Panc1 (cell line): ENCODE results near the gene CHST5. TPM values are rescaled to one million over a fixed set of nuclear protein-coding genes. Genes with fewer than 3 reads are reported as not detected.
"Not testable (repeated sequence)": the region's sequence is repeated elsewhere in the genome, so short reads cannot be mapped to it uniquely, and the experiment has no call there.

Source experiments
- ATAC-seq: fragments of 200-7000 bp; cut with Tn5 transposase; 2 replicates; pipeline ENCODE4 v1.9.1; 2020; ENCODE audit warnings: mild to moderate bottlenecking, moderate library complexity
- BruUV-seq: library from RNA; stranded (reverse); fragments of 400-500 nt; replicated peaks from 2 replicates; lab custom pipeline; 2021; lab: Mats Ljungman, UMichigan
- CTCF ChIA-PET: fragments of 300-600 bp; sonication (Branson Sonifier 250); formaldehyde crosslinking; loops from one replicate; lab custom pipeline; 2022; ENCODE audit warnings: antibody characterized with exemption; lab: Charles Lee
- POLR2A ChIA-PET: fragments of 300-600 bp; sonication (Branson Sonifier 250); formaldehyde crosslinking; loops from one replicate; lab custom pipeline; 2022; ENCODE audit warnings: antibody characterized with exemption; lab: Charles Lee
- DNase-seq: peaks from one replicate; pipeline ENCODE4 v3.0.0-alpha.2; 2010; ENCODE audit warnings: low read depth, low spot score
- H3K27ac ChIP-seq: 2 replicates; pipeline ENCODE4 v1.5.1; 2011; ENCODE audit warnings: mild to moderate bottlenecking, low read length, inconsistent platforms
- H3K27me3 ChIP-seq: fragments of 200-500 bp; sonication (Bioruptor generic); 2 replicates; pipeline ENCODE4 v1.6.0; 2014; ENCODE audit warnings: low read length, inconsistent platforms; ENCODE audit not compliant: control insufficient read depth, insufficient read depth
- H3K36me3 ChIP-seq: fragments of 200-500 bp; sonication (Bioruptor generic); 2 replicates; pipeline ENCODE4 v1.5.1; 2014; ENCODE audit warnings: inconsistent platforms, mild to moderate bottlenecking, low read length, moderate library complexity; ENCODE audit not compliant: control insufficient read depth, insufficient read depth
- H3K4me1 ChIP-seq: 2 replicates; pipeline ENCODE4 v1.5.1; 2011; ENCODE audit warnings: inconsistent platforms, mild to moderate bottlenecking, low read length, moderate library complexity; ENCODE audit not compliant: control insufficient read depth, insufficient read depth
- H3K4me3 ChIP-seq, 2 experiments: 2 replicates each; pipeline ENCODE4 v1.5.1; 2011 to 2012; ENCODE audit warnings: low read depth in 2 of 2, low read length in 2 of 2, mild to moderate bottlenecking in 2 of 2, inconsistent platforms in 1 of 2, moderate library complexity in 1 of 2
- H3K9me3 ChIP-seq: fragments of 200-500 bp; sonication (Bioruptor generic); 2 replicates; pipeline ENCODE4 v1.5.1; 2014; ENCODE audit warnings: low read depth, mild to moderate bottlenecking, inconsistent platforms, low read length, moderate library complexity; ENCODE audit not compliant: control insufficient read depth, insufficient read depth
- POLR2AphosphoS5 ChIP-seq: IDR thresholded peaks from 2 replicates; pipeline ENCODE4 v1.6.1; 2012; ENCODE audit warnings: mild to moderate bottlenecking, low read depth, low read length, moderate library complexity
- REST ChIP-seq, 2 experiments: IDR thresholded peaks; 2 replicates each; pipeline ENCODE4 v1.6.1; 2011 to 2012; ENCODE audit warnings: low read depth in 2 of 2, control low read depth in 1 of 2, low read length in 1 of 2, mild to moderate bottlenecking in 1 of 2, moderate library complexity in 1 of 2; ENCODE audit not compliant: insufficient read depth in 1 of 2
- SIN3A ChIP-seq: IDR thresholded peaks from 2 replicates; pipeline ENCODE4 v1.6.1; 2012; ENCODE audit warnings: low read depth, mild to moderate bottlenecking, low read length, moderate library complexity, borderline replicate concordance; ENCODE audit not compliant: insufficient read depth
- TCF7L2 ChIP-seq: IDR thresholded peaks from 2 replicates; pipeline ENCODE4 v1.6.1; 2011; ENCODE audit warnings: mild to moderate bottlenecking, low read depth, low read length, inconsistent platforms
- in situ Hi-C: cut with HindIII; loops from 2 replicates; pipeline ENCODE4 v1.10.0; 2016; ENCODE audit warnings: low sequenced_read_pairs, low pct_unique_long_range_greater_than_20kb
- intact Hi-C: fragments of 100-400 bp; cut with micrococcal nuclease; formaldehyde crosslinking; loops from one replicate; pipeline ENCODE4 v1.10.0; 2022; ENCODE audit not compliant: unreplicated experiment
- total RNA-seq: library from RNA; stranded (reverse); gene quantifications from one replicate; pipeline ENCODE4 v1.2.1, GENCODE V29; 2021; ENCODE audit not compliant: unreplicated experiment
- TF ChIP-seq, protein P1 (sequence below): fragments of 450-650 bp; IDR thresholded peaks from 2 replicates; pipeline ENCODE4 v1.5.1; 2017; ENCODE audit warnings: mild to moderate bottlenecking

Gene CHST5
- total RNA-seq, 1 experiment from 2014 or later = 0.15 TPM

GRCh38 chr16:75502916-75503605 is 32.8 kb downstream of the CHST5 start:
- ATAC-seq (no peak), DNase-seq (no peak)
- POLR2A ChIA-PET = no interaction called here
- no peak overlapping the region for H3K4me3 ChIP-seq
- H3K36me3 ChIP-seq = no peaks in the 10 kb centered on the region
- BruUV-seq = no TSS peak
- no peaks in the 10 kb centered on the region for H3K9me3 ChIP-seq
- H3K27ac ChIP-seq = no peak overlapping the region
- in situ Hi-C loops = no loop called here
- TF ChIP-seq SIN3A = no peak
- TF ChIP-seq TCF7L2 = no peak
- no peak for TF ChIP-seq REST (IDR thresholded peaks at IDR 0.05; ENCODE audit: insufficient read depth in 1 of 2, low read depth in 2 of 2, low read length in 1 of 2)
- TF ChIP-seq, protein P1, sequence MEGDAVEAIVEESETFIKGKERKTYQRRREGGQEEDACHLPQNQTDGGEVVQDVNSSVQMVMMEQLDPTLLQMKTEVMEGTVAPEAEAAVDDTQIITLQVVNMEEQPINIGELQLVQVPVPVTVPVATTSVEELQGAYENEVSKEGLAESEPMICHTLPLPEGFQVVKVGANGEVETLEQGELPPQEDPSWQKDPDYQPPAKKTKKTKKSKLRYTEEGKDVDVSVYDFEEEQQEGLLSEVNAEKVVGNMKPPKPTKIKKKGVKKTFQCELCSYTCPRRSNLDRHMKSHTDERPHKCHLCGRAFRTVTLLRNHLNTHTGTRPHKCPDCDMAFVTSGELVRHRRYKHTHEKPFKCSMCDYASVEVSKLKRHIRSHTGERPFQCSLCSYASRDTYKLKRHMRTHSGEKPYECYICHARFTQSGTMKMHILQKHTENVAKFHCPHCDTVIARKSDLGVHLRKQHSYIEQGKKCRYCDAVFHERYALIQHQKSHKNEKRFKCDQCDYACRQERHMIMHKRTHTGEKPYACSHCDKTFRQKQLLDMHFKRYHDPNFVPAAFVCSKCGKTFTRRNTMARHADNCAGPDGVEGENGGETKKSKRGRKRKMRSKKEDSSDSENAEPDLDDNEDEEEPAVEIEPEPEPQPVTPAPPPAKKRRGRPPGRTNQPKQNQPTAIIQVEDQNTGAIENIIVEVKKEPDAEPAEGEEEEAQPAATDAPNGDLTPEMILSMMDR = no peak
- no peak for TF ChIP-seq POLR2AphosphoS5
- no peaks in the 10 kb centered on the region for H3K27me3 ChIP-seq
- CTCF ChIA-PET = interaction anchor here (0.6 kb wide), 1 partner anchor 31 kb away, joined by 11 read pairs; no protein-coding TSS in a partner anchor
- intact Hi-C loops = no loop called here
- H3K4me1 ChIP-seq = no peaks in the 10 kb centered on the region

GRCh38 chr16:75501820-75502219 is 34.1 kb downstream of the CHST5 start:
- ATAC-seq, H3K36me3 ChIP-seq, H3K9me3 ChIP-seq, POLR2A ChIA-PET, H3K4me1 ChIP-seq, intact Hi-C loops, DNase-seq, BruUV-seq, H3K27ac ChIP-seq, H3K4me3 ChIP-seq, CTCF ChIA-PET, H3K27me3 ChIP-seq, in situ Hi-C loops: not testable (repeated sequence)

DNA sequence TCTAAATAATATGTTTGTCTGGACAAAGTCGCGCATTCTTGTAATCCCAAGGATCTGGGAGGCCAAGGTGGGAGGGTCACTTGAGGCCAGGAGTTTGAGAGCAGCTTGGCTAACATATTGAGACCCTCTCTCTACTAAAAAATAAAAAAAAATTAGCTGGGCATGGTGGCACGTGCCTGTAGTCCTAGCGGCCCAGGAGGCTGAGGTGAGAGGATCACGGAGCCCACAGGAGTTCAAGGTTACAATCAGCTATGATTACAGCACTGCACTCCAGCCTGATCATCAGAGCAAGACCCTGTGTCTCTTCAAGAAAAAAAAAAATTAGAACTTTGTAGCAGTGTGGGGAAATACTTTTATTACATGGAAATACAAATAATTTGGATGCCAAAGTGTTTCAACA is 34.5 kb downstream of the CHST5 start:
- Histone ChIP-seq H3K27ac (no peak overlapping the region), H3K36me3 (no peaks in the 10 kb centered on the region), H3K4me1 (no peaks in the 10 kb centered on the region), H3K9me3 (no peaks in the 10 kb centered on the region), H3K27me3 (no peaks in the 10 kb centered on the region), H3K4me3 (no peak overlapping the region)
- ChIA-PET CTCF (no interaction called here), POLR2A (no interaction called here)
- intact Hi-C loops (no loop called here), in situ Hi-C loops (no loop called here)
- ATAC-seq (no peak), DNase-seq (no peak)
- no TSS peak for BruUV-seq
- TF ChIP-seq, protein P1 = no peak
- TF ChIP-seq TCF7L2 (no peak), POLR2AphosphoS5 (no peak), REST (IDR thresholded peaks at IDR 0.05; ENCODE audit: insufficient read depth in 1 of 2, low read depth in 2 of 2, low read length in 1 of 2) (no peak), SIN3A (no peak)
